Gastrocnemius medialis (tissue), 4 donors: Measurements from ENCODE around the gene MRM2.

ENCODE experiments used
- CTCF ChIP-seq, 5 experiments: fragments of 450-650 bp in 3 of 5; fragments of 200-600 bp in 2 of 5; sonication (generic) in 2 of 5; IDR thresholded peaks in 4 of 5; conservative IDR thresholded peaks in 1 of 5; 1 replicate in 4 of 5; 2 replicates in 1 of 5; pipeline ENCODE4 v1.5.1; 2016 to 2019; ENCODE audit warnings: antibody characterized with exemption in 5 of 5, mild to moderate bottlenecking in 3 of 5, moderate library complexity in 3 of 5
- POLR2A ChIP-seq, 2 donors: fragments of 450-650 bp; IDR thresholded peaks; one replicate each; pipeline ENCODE4 v1.6.1; 2017; ENCODE audit warnings: antibody characterized with exemption in 2 of 2, mild to moderate bottlenecking in 2 of 2, moderate library complexity in 2 of 2

GRCh38 chr7:2192831-2193534, 49.0 kb downstream of the MRM2 start:
- TF ChIP-seq CTCF (IDR thresholded peaks at IDR 0.05 in 4 of 5, conservative IDR thresholded peaks at IDR 0.05 in 1 of 5): no peak
- TF ChIP-seq POLR2A (IDR thresholded peaks at IDR 0.05): no peak
